Right renal cortex interstitium (tissue), 3 donors: ENCODE data around the gene MT1M. TPM values are rescaled to one million over a fixed set of nuclear protein-coding genes. Genes with fewer than 3 reads are reported as not detected.
"Not testable (repeated sequence)": the region's sequence is repeated elsewhere in the genome, so short reads cannot be mapped to it uniquely, and the experiment has no call there.

Experiments used
- DNase-seq, 3 donors: peaks; one replicate each; pipeline ENCODE4 v3.0.0-alpha.2; 2013; ENCODE audit warnings: low read depth in 3 of 3, low spot score in 2 of 3
- polyA plus RNA-seq, 3 donors: library from polyadenylated mRNA; unstranded; fragments of 120-200 nt; gene quantifications; one replicate each; pipeline ENCODE4 v1.2.1, GENCODE V29; 2013; ENCODE audit not compliant: insufficient read length in 3 of 3

The MT1M gene
- polyA plus RNA-seq, result not detected

DNA sequence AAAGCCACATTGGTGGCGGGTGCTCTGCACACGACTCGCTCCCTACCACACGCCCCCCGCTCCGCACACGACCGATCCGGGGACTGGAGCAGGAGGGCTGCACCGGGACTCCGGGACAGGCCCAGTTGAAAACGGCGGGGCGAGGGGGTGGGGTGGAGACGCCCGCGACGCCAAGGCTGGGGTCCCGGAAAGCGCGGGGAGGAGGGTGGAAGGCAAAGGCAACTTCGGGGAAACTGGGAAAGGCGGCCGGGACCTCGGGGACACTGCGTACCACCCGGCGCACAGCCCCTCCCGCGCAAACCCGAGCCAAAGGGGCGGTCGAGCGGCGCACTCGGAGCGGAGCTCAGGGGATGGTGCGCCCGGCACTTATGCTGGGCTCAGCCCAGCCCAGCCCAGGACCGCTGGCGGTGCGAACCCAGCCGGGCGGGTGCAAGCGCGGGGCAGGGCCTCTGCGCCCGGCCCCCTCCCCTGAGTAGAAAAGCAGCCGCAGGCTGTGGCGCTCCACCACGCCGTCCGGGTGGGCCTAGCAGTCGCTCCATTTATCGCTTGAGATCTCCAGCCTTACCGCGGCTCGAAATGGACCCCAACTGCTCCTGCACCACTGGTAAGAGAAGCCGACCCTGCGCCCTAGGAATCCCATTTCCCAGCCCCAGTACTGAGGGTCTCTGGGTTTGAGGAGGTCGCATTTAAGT is at the start of gene MT1M:
MT1M (plus strand) TSS at position 504 of the 692 bp plus-strand sequence; CDS start at position 577, 73 bp downstream.
- no peak for DNase-seq

DNA sequence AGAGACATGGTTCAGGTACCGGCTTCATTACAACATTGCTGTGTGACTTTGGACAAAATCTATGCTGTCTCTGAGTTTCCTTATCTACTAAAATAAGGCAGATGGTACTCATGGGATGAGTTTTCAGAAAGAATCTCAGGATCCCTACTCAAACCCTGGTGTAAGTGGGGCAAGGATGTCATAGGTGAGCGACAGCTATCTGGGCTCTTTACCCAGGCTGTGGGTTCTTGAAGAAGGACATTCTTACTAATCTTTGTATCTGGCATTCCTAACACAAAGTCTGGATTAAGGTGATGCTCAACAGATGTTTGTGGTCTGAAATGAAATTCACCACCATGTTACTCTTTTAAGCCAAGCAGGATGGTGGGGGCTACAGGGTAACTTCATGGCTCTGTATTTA is 49.5 kb upstream of the MT1M start:
- not testable (repeated sequence) for DNase-seq

DNA sequence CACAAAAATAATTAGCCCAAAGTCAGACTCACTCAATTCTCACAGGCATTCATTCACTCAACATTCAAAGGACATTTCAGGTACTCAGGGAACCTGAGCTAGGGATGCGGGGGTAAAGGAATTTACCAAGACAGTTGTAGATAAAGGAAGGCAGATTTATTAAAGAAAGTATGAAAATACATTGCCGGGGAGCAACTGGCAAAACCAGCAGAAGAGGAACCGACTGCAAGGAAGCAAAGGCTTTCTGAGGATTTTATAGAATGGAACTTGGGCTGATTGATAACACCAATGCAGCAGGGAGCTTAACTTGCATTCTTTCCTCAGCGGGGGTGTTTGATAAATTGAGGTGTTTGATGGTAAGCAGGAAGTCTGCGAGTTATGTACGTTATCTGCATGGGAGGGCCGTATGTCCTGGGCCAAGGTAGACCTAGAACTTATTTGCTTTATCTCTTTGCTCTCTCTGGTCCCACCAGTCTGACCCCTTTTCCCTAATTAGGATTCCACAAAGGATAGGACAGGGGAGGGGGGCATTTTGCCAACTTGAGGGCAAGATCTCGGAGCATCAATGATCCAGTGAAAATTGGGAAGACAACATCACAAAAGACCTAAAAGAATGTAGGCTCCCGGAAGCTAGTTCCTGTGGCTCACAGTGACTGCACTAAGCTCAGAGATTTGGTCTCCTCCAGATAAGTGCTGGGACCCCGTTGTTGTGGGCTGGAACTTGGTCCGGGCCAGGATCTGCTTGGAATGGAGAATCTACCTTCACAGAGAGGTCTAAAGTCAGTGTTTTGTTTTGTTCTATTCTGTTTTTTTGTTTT is 48.9 kb upstream of the MT1M start:
- DNase-seq, result no peak

DNA sequence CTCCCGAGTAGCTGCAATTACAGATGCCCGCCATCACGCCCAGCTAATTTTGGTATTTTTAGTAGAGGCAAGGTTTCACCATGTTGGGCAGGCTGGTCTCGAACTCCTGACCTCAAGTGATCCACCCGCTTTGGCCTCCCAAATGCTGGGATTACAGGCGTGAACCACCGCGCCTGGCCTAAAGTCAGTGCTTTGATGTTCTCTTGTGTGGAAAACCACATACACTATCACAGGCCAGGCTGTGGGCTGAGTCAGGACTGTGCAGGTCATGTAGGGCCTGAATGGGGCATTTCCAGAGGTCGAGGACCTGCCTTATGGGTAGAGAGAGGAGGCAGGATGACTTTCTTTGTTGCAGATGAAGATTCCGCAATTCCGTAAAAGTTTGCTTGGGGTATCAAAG is 48.2 kb upstream of the MT1M start:
- no peak for DNase-seq

DNA sequence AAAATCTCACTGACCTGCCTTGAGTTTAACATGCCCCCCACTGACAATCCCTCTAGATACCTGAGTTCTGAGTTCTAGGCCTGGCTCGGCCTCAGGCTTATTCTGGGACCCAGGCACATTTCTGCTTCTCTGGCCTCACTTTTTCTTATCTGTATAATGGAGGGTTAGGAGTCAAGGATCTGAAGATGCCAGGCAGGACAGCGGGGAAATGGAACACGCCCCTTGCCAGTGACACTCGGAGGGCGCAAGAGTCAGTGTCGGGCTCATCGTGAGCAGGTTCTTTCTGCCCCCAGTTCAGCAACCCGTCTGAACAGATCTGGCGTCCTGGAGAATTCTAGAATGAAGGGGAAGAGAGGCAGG is 43.7 kb upstream of the MT1M start:
- no peak for DNase-seq

DNA sequence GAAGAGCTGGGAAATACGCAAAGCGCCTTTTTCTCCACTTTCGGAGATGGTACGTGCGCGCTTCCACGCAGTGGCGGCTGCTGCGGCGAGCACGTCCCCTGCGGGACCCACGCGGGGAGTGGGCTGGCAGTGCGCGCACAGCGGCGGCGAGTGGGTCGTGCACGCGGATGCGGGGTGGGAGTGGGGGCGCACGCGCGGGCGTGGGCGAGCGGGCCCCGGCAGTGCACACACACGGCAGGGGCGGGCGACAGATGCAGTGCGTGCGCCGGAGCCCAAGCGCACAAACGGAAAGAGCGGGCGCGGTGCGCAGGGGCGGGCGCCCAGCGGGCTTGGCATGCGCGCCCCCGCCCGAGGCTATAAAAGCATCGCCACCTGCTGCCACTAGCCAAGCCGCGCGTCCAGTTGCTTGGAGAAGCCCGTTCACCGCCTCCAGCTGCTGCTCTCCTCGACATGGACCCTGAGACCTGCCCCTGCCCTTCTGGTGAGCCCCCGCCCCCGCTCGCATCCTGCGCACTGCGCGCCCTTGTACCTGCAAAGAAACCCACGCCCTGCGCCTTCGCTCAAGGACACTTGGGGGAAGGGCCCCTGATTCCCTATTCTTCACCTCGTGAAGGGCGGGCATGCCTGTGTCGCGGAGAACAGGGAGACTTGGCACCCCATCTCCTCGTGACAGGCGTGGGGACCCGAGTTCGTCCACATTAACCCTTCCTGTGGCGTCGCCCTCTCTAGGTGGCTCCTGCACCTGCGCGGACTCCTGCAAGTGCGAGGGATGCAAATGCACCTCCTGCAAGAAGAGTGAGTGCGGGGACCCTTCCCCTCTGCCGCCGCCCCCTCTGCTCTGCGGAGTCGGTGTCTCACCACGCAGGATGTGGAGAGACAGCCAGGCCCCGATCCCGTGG is 43.1 kb upstream of the MT1M start, which contains the start of gene MT3:
MT3 (plus strand) TSS at position 388 of the 899 bp plus-strand sequence; CDS start at position 451, 63 bp downstream.
- DNase-seq, result peak in 1 of 3 donors; percentile 36

DNA sequence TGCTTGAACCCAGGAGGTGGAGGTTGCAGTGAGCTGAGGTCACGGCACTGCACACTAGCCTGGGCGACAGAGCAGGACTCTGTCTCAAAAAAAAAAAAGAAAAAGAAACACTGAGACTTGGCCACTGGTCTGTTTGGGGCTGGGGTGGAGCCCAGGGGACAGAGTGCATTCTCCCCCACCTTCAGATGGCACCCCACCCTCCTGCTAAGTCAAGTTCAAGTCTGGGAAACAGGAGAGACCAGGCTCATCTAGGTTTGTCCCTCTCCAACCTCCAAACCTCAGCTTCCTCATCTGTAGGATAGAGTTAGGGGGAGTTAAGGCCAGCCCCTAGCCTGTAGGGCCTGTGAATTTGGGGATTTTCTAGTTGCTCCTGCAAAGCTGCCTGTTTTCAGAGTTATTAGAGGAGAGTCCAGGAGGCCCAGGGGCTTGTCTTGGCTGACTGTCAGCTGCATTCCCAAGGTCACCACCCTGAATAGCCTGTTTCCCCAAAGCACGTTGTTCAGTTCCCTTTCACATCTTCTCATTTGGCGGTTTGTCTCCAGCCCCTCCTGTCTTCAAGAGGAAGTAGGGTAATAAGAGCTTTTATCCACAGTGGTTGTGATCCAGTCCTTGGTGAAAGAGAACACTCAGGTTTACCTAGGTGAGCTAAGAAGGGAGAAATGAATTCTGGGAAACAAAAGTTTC is 40.9 kb upstream of the MT1M start:
- DNase-seq, result no peak

DNA sequence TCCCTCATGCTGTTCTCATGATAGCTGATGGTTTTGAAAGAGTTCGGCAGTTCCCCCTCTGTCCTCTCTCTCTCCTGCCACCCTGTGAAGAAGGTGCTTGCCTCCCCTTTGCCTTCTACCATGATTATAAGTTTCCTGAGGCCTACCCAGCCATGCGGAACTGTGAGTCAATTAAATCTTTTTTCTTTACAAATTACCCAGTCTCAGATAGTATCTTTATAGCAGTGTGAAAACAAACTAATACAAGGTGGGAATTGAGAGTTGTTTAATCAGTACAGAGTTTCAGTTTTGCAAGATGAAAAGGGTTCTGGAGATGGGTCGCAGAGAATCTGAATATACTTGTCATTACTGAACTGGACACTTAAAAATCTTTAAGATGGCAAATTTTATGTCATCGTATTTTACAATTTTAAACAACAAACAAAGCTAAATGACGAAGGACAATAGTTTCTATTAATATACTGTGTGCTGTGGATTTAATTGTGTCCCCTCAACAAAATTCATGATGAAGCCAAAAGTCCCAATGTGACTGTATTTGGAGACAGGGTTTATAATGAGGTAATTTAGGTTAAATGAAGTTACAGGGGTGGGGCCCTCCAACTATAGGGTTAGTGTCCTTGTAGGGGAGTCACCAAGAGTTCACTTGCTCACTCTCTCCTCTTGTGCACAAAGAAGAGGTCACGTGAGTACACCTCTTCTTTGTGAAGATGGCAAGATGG is 38.7 kb upstream of the MT1M start:
- no peak for DNase-seq

DNA sequence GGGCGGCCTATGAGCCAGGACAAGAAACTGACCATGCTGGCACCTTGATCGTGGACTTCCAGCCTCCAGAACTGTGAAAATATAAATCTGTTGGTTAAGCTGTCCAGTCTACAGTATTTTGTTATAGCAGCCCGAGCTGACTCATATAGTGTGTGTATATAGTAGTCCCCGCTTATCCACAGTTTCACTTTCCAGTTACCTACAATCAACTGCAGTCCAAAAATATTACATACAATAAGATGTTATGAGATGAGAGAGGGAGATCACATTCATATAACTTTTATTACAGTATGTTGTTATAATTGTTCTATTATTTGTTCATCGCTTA is 38.2 kb upstream of the MT1M start:
- DNase-seq, result no peak

DNA sequence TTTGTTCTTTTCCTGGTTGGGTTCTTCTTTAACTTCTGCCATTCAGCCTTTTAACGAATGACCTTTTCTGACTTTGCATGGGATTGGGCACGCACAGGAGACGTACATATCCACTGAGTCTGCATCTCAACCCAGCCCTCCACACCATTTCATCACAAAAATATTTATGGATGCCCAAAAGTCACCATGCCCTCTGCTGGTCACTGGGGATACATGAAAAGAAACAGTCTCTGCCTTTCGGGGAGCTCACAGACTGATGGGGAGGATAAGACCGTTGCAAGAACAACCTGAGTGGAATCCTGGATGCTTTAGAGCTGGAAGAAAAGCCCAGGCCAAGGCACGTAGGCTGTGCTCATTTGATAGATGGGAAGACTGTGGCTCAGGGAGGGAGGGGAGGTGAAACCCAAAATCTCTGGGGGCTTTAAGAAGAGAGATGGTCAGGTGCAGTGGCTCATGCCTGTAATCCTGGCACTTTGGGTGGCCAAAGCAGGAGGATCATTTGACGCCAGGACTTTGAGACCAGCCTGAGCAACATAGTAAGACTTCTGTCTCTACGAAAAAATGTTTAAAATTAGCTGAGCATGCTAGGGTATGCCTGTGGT is 32.0 kb upstream of the MT1M start:
- DNase-seq, result no peak

DNA sequence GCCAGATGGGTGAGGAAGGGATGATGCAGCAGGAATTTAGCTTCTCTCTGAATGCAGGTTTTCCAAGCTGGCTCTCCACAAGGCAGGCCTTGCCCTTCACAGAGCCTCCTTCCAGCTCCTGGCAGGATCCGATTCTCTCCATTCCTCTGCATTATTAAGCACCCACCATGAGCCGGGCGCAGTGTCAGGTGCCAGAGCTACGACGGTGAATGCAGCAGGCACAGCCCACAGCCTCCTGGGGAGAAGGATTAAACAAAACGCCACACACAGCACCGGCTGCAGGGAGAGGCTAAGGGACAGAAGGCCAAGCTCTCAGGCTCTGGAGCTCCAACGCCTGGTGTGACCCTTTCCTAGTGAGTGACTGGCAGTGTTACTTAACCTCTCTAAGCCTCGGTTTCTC is 31.1 kb upstream of the MT1M start:
- DNase-seq, result no peak

DNA sequence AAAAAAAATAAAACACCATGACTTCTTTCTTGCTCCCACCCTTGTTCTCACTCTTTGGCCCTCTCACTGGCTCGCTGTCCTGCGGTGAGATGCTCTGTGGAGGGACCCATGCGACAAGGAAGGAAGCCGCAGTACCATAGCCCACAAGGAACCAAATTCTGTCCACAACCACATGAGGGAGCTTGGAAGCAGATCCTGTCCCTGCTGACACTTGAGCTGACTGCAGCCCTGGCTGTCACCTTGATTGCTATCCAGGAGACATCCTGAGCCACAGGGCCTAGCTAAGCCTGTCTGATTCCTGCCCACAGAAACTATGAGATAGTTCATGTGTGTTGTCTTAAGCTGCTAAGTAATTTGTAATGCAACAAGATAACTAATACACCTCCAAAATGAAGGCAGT is 28.9 kb upstream of the MT1M start:
- DNase-seq, result no peak

DNA sequence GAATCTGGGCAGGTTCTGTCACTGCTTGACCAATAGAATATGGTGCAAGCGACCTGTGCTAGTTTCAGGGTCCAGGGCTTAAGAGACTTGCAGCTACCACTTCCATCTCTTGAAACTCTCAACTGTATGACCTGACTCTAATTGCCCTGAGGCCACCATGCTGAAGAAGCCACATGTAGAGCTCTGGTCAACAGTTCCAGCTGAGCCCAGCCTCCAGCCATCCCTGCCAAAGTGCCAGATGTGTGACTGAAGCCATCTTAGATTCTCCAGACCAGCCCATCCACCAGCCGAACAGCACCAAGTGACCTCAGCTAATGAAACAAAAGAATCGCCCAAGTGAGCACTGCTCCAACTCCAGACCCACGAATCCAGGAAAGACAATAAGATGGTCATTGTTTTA is 27.5 kb upstream of the MT1M start:
- no peak for DNase-seq

DNA sequence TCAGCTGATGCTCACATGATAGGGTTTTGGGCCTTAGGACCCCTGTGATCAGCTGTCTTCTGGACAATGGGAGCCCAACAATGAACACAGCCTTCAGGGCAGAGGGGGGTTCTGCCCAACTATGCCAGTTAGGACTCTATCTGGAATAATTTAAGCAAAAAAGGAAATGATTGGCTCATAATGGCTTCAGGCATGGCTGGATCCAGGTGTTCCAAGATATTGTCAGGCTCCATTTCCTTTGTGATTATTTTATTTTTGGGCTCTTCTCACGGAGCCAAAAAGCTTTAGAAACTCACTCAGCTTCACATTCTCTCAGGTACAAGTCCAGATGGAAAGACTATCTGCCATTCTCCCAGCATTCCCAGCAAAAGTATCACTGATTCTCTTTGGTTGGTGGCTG is 27.0 kb upstream of the MT1M start:
- no peak for DNase-seq

DNA sequence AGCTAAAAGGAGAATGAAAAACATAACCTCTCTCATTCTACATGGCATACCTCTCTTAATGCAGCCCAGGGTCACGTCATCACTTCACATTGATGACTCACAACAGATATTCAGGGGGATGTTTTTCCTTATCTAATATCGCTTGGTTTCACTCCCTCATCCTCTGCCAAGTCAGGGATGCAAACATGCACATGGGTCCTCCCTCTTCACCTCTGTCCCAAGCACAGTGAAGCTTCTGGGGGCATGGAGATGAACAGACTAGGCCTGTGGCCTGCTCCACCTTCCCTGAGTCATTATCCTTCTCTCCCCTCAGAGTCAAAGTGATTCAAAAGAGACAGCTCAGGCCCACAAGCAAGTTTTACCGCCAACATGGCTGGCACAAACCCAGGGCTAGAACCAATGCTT is 26.4 kb upstream of the MT1M start:
- no peak for DNase-seq

DNA sequence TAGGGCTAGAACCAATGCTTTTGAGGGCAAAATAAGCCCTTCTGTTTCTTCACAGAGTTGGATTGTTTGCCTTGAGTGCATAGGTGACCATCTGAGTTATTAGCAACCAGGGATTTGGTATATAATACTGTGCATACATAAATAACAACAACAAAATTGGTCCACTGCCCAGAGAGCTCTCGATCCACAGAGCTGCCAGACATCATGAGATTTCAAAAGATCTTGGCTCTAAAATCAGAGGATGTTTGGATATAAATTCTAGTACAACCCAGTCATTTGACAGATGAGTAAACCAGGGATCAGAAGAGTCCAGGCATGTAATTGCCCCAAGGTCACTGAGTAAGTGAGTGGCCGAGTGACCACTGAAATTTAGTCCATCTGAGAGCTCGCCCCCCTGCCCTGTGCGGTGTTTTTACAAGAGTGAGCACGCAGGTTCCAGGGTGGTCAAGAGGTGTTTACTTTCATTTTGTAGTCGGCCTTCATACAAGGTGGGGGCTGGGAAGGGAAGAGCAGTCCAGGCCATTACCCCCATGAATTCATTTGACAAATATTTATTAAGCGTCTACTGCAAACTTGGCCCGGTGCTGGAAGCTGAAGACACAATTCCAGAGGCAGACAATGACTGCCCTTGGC is 25.9 kb upstream of the MT1M start:
- no peak for DNase-seq

DNA sequence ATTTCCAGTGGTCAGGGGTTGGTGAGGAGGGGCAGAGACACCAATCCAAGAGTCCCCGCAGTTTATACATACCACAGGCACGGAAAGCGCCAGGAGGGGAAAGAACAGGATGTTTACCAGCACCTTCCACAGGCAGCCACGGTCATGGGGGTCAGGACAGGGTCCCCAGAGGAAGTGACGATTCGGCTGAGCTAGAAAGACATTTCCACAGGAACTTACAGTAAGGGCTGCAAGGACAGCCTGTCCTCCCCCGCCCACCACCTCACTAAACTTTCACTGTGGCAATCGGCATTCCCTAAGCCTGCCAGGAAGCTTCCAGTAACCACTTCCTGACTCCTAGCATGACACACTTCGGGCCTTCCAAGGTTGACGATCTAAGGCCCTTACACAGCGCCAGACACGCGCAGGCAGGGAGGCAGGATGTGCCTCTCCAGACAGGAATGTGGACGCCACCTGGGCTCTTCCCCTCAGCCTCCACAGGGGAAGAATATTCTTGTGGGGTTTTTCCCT is 25.3 kb upstream of the MT1M start:
- no peak for DNase-seq

DNA sequence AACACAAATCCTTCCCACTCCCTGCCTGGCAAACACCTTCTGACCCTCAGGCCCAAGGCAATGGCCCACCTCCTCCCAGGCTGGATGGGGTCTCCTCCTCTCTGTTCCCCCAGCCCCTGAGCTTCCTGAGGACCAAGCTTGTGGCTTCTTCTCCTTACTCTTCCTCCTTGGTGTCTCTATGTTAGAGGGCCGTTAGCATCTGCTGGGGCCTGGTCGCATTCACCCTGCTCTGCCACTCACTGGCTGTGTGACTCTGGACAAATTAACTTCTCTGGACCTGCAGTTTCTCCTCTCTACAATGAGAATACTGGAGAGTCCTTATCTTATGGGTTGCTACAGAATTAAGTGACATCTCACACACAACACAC is 24.8 kb upstream of the MT1M start:
- DNase-seq, result no peak
